ENCODE measurements around the gene GBA2.

GRCh38 chr9:35726931-35727330 lies 22.1 kb downstream of the GBA2 start:
- TF ChIP-seq CTCF (IDR thresholded peaks at IDR 0.05) (no peak), EZH2 (IDR thresholded peaks at IDR 0.05) (no peak), EZH2phosphoT487 (IDR thresholded peaks at IDR 0.05) (no peak)
